ENCODE data around the gene SPINK1.

GRCh38 chr5:147876626-147877025 is 45.2 kb upstream of the SPINK1 start:
- TF ChIP-seq CTCF (IDR thresholded peaks at IDR 0.05; ENCODE audit: poor library complexity, severe bottlenecking) (no peak), EZH2 (IDR thresholded peaks at IDR 0.05; ENCODE audit: borderline replicate concordance, insufficient read depth, low read length, poor library complexity, severe bottlenecking) (no peak), EP300 (conservative IDR thresholded peaks at IDR 0.05; ENCODE audit: poor library complexity, severe bottlenecking) (no peak)
- TF ChIP-seq, protein P1, sequence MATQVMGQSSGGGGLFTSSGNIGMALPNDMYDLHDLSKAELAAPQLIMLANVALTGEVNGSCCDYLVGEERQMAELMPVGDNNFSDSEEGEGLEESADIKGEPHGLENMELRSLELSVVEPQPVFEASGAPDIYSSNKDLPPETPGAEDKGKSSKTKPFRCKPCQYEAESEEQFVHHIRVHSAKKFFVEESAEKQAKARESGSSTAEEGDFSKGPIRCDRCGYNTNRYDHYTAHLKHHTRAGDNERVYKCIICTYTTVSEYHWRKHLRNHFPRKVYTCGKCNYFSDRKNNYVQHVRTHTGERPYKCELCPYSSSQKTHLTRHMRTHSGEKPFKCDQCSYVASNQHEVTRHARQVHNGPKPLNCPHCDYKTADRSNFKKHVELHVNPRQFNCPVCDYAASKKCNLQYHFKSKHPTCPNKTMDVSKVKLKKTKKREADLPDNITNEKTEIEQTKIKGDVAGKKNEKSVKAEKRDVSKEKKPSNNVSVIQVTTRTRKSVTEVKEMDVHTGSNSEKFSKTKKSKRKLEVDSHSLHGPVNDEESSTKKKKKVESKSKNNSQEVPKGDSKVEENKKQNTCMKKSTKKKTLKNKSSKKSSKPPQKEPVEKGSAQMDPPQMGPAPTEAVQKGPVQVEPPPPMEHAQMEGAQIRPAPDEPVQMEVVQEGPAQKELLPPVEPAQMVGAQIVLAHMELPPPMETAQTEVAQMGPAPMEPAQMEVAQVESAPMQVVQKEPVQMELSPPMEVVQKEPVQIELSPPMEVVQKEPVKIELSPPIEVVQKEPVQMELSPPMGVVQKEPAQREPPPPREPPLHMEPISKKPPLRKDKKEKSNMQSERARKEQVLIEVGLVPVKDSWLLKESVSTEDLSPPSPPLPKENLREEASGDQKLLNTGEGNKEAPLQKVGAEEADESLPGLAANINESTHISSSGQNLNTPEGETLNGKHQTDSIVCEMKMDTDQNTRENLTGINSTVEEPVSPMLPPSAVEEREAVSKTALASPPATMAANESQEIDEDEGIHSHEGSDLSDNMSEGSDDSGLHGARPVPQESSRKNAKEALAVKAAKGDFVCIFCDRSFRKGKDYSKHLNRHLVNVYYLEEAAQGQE (IDR thresholded peaks at IDR 0.05; ENCODE audit: borderline replicate concordance), result no peak
